ENCODE measurements around the gene ANKDD1B. TPM values are rescaled to one million over a fixed set of nuclear protein-coding genes. Genes with fewer than 3 reads are reported as not detected.

ANKDD1B gene
- total and polyA plus RNA-seq, 2 of the 8 experiments (the other 6 are each of a cell fraction or from before 2014, with no cell fraction given) = 0.08 to 0.22 TPM

GRCh38 chr5:75694781-75695180 is 83.5 kb downstream of the ANKDD1B start:
- Histone ChIP-seq H3K18ac (ENCODE audit: extremely low read depth, low read length) (no peak overlapping the region), H3K14ac (ENCODE audit: insufficient read length) (no peak overlapping the region), H2AFZ (ENCODE audit: low read length) (no peak overlapping the region), H2BK15ac (ENCODE audit: low read length) (no peak overlapping the region), H3K79me2 (ENCODE audit: control insufficient read depth in 1 of 2, insufficient read depth in 2 of 2, low read length in 2 of 2) (no peaks in the 10 kb centered on the region), H4K5ac (ENCODE audit: insufficient read length, low read depth, low read length) (no peak overlapping the region), H4K8ac (ENCODE audit: extremely low read depth, insufficient read depth, low read length) (no peak overlapping the region), H3K36me3 (ENCODE audit: control insufficient read depth in 2 of 4, insufficient read depth in 4 of 4, low read length in 3 of 4) (peaks cover 0 to 12% (median 0%) of the 10 kb centered on the region in 4 experiments; a peak in 3 of 8 replicates), H2AK5ac (ENCODE audit: low read depth, low read length) (no peak overlapping the region), H3K23me2 (ENCODE audit: low read depth, low read length) (no peaks in the 10 kb centered on the region), H2BK12ac (ENCODE audit: low read depth, low read length) (no peak overlapping the region), H3K9me3 (ENCODE audit: insufficient read depth in 2 of 2, low read depth in 1 of 2, low read length in 1 of 2) (no peaks in the 10 kb centered on the region), H3K56ac (replicated peaks; ENCODE audit: insufficient read length, low read depth, low read length) (no peak overlapping the region), H4K91ac (replicated peaks; ENCODE audit: insufficient read length, low read length) (no peak overlapping the region), H3K79me1 (ENCODE audit: low read depth, low read length) (no peaks in the 10 kb centered on the region), H2BK5ac (ENCODE audit: low read depth, low read length) (no peak overlapping the region), H2BK120ac (replicated peaks; ENCODE audit: low read depth, low read length) (no peak overlapping the region), H3K4me3 (ENCODE audit: extremely low read depth in 1 of 4, insufficient read depth in 2 of 4, low read depth in 3 of 4, low read length in 4 of 4) (no peak overlapping the region), H3K4me2 (ENCODE audit: insufficient read depth in 1 of 2, low read depth in 2 of 2, low read length in 2 of 2) (no peak overlapping the region; a peak in 1 of 4 replicates), H3K4ac (replicated peaks; ENCODE audit: insufficient read length, low read depth, low read length) (no peak overlapping the region), H3K27ac (ENCODE audit: low read depth, low read length) (no peak overlapping the region), H3K27me3 (replicated peaks in 1 of 4; ENCODE audit: control insufficient read depth in 3 of 4, extremely low read depth in 1 of 4, insufficient read depth in 3 of 4, low read length in 3 of 4) (no peaks in the 10 kb centered on the region), H3K9ac (replicated peaks in 1 of 4; ENCODE audit: extremely low read depth in 1 of 4, low read depth in 3 of 4, low read length in 3 of 4) (no peak overlapping the region), H3K23ac (ENCODE audit: insufficient read length) (no peak overlapping the region), H2BK20ac (ENCODE audit: low read length) (no peak overlapping the region), H3K4me1 (replicated peaks in 1 of 4; ENCODE audit: control insufficient read depth in 3 of 4, insufficient read depth in 4 of 4, low read length in 3 of 4) (no peaks in the 10 kb centered on the region), H4K20me1 (replicated peaks in 1 of 2; ENCODE audit: control insufficient read depth in 1 of 2, insufficient read depth in 2 of 2, low read length in 2 of 2) (no peaks in the 10 kb centered on the region)
- DNase-seq (ENCODE audit: low read depth in 1 of 2, low spot score in 2 of 2) (no peak), FAIRE-seq (no peak)
- 81% methylated on average over 1 of the region's 1 CpG; no CpG with 5 or more reads in 1 of the 2 experiments for WGBS, 2 experiments (ENCODE audit: extremely low coverage in 1 of 2, insufficient coverage in 1 of 2, insufficient read length in 1 of 2, insufficient replicate concordance in 2 of 2, low coverage in 1 of 2, low lambda C conversion rate in 2 of 2, missing lambda C conversion rate in 1 of 2)
- CTCF ChIA-PET (ENCODE audit: partially characterized antibody) = no interaction called here
- TF ChIP-seq HDAC2 (IDR thresholded peaks at IDR 0.05; ENCODE audit: borderline replicate concordance in 1 of 2, low read depth in 2 of 2, low read length in 2 of 2) (no peak), ATF2 (IDR thresholded peaks at IDR 0.05; ENCODE audit: low read length) (no peak), POLR2AphosphoS5 (IDR thresholded peaks at IDR 0.05; ENCODE audit: low read depth, low read length) (no peak), CBX8 (IDR thresholded peaks at IDR 0.05; ENCODE audit: borderline replicate concordance, low read depth, low read length) (no peak), PHF8 (conservative IDR thresholded peaks at IDR 0.05; ENCODE audit: low read depth, low read length) (no peak), SUZ12 (IDR thresholded peaks at IDR 0.05; ENCODE audit: low read length) (no peak)
- POLR2A ChIA-PET (ENCODE audit: partially characterized antibody) = no interaction called here

Measured in H1 (cell line).